Measurements from ENCODE around the gene RIPK3. TPM values are rescaled to one million over a fixed set of nuclear protein-coding genes. Genes with fewer than 3 reads are reported as not detected.

RIPK3 gene
- total RNA-seq, 1 donor from 2014 or later = 0.95 TPM

DNA sequence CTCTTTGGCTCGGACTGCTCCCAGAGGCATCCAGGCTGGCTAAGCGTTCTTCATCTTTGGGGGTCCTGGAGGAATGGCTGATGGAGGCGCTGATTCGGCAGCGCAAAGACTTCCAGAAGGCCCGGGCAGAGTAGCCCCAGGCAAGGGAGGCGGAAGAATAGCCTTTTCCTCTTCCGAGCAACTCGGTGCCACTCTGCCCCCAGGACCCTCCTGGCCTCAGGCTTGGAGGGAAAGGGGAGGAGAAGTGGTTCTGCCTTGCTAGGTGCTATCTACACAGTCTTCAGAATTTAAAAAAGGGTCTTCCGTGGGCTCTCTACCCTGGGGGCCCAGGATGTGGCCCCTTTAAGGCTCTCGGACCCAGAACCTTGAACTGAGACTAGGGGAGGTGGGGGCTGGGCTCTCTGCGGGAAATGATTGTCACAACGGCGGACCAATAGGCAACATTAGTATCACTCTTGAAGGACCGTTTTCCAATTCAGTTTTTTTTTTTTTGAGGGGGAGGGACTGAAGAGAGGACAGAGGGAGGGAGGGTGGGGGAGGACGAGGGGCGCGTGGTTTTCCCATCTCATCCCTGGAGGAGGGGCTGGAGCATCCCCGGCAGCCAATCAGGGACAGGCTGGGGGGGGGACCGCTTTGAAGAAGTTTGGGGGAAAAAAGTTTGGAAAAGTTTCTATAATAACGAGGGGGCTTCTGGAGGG lies 27.9 kb upstream of the RIPK3 start, which contains the start of gene NFATC4:
Gene NFATC4 (plus strand): TSS at position 671 of the 698 bp plus-strand sequence. CDS start 157 bp downstream, outside the sequence.
- peak within 1 kb of the TSS; percentile 97 for H3K9ac ChIP-seq (ENCODE audit: low read length)
- peaks cover 21% of the 10 kb centered on the region for H3K4me1 Mint-ChIP-seq (ENCODE audit: low read depth, unreplicated experiment)
- peak within 1 kb of the TSS; percentile 100 for H3K4me2 ChIP-seq (ENCODE audit: low read length)

DNA sequence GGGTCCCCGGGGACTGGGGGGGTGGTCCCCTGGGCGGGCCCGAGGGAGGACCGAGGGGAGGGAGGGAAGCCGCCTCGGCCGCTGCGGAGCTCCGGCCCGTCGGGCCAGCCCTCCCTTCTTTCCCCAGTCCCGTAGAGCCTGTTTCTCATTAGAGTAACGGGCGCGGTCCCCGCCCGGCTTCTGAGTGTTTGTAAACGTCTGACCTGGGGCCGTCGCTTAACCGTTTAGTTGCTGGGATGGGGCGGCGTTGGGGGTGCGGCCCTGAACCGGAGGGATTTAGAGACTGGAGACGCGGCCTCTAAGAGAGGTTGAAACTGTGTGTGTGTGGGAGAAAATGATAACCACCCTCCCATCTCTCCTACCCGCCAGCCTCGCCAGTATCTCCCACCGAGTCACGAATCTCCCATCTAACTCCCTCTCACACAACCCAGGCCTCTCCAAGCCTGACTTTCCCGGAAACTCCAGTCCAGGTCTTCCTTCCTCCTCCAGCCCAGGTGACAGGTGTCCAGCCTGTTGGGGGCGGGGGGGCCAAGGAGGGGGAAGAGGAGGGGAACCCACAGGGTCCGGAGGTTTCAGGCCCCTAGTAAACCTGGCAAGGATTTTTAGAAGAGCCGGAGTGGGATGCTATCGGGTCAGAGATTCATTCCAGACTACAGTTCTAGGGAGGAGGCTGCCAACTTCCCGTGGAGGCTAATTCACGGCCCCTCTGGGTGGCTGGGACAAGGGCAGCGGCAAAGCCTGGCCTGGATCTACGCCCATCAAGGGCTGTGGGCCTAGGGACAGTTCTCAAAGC lies 27.1 kb upstream of the RIPK3 start:
- no peaks in the 10 kb centered on the region for H3K9me3 ChIP-seq (ENCODE audit: insufficient read depth, low read depth, low read length)
- peak overlapping the region; percentile 41 for H3K4me3 ChIP-seq (ENCODE audit: insufficient read depth, low read depth, low read length)
- H3K4me1 ChIP-seq (ENCODE audit: insufficient read depth, low read length) = peaks cover 21% of the 10 kb centered on the region
- peaks cover 3% of the 10 kb centered on the region for H3K27me3 Mint-ChIP-seq (ENCODE audit: low read depth, unreplicated experiment)
- H3K27ac Mint-ChIP-seq (ENCODE audit: unreplicated experiment) = peak overlapping the region; percentile 97
- H2AFZ ChIP-seq (ENCODE audit: low read depth, low read length) = peak overlapping the region; percentile 53
- no peaks in the 10 kb centered on the region for H3K79me2 ChIP-seq (ENCODE audit: insufficient read depth, low read length)
- H3K9me3 Mint-ChIP-seq (ENCODE audit: unreplicated experiment) = no peaks in the 10 kb centered on the region
- H3K4me2 ChIP-seq (ENCODE audit: low read length) = peak overlapping the region; percentile 100
- peaks cover 21% of the 10 kb centered on the region for H3K4me1 Mint-ChIP-seq (ENCODE audit: low read depth, unreplicated experiment)
- H3K36me3 Mint-ChIP-seq (ENCODE audit: low read depth, unreplicated experiment) = peaks cover 3% of the 10 kb centered on the region
- peak overlapping the region; percentile 87 for H3K4me3 Mint-ChIP-seq (ENCODE audit: unreplicated experiment)
- no peak for FAIRE-seq
- peak overlapping the region; percentile 80 for H3K9ac ChIP-seq (ENCODE audit: low read length)
- TF ChIP-seq, protein P1, sequence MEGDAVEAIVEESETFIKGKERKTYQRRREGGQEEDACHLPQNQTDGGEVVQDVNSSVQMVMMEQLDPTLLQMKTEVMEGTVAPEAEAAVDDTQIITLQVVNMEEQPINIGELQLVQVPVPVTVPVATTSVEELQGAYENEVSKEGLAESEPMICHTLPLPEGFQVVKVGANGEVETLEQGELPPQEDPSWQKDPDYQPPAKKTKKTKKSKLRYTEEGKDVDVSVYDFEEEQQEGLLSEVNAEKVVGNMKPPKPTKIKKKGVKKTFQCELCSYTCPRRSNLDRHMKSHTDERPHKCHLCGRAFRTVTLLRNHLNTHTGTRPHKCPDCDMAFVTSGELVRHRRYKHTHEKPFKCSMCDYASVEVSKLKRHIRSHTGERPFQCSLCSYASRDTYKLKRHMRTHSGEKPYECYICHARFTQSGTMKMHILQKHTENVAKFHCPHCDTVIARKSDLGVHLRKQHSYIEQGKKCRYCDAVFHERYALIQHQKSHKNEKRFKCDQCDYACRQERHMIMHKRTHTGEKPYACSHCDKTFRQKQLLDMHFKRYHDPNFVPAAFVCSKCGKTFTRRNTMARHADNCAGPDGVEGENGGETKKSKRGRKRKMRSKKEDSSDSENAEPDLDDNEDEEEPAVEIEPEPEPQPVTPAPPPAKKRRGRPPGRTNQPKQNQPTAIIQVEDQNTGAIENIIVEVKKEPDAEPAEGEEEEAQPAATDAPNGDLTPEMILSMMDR (IDR thresholded peaks at IDR 0.05; ENCODE audit: insufficient read depth, low read depth, low read length) = no peak
- no peak for TF ChIP-seq EZH2 (IDR thresholded peaks at IDR 0.05; ENCODE audit: insufficient read depth, low read length)
- H3K27me3 ChIP-seq (ENCODE audit: insufficient read depth, low read length) = no peaks in the 10 kb centered on the region
- DNase-seq (ENCODE audit: low read depth) = peak; percentile 86
- peaks cover 7% of the 10 kb centered on the region for H4K20me1 ChIP-seq (ENCODE audit: insufficient read depth, low read length)
- H3K36me3 ChIP-seq (ENCODE audit: insufficient read depth, low read length) = no peaks in the 10 kb centered on the region
- H3K27ac ChIP-seq (ENCODE audit: low read depth, low read length) = peak overlapping the region; percentile 90

More for the DNA sequence above, 27.9 kb upstream of the RIPK3 start, which contains the start of gene NFATC4:
- no peak for TF ChIP-seq EZH2 (IDR thresholded peaks at IDR 0.05; ENCODE audit: insufficient read depth, low read length)
- TF ChIP-seq, protein P1 (IDR thresholded peaks at IDR 0.05; ENCODE audit: insufficient read depth, low read depth, low read length) = no peak
- no peaks in the 10 kb centered on the region for H3K9me3 ChIP-seq (ENCODE audit: insufficient read depth, low read depth, low read length)
- H3K27me3 Mint-ChIP-seq (ENCODE audit: low read depth, unreplicated experiment) = no peaks in the 10 kb centered on the region
- H3K27ac Mint-ChIP-seq (ENCODE audit: unreplicated experiment) = peak within 1 kb of the TSS; percentile 97
- no peaks in the 10 kb centered on the region for H3K27me3 ChIP-seq (ENCODE audit: insufficient read depth, low read length)
- peak within 1 kb of the TSS; percentile 65 for H2AFZ ChIP-seq (ENCODE audit: low read depth, low read length)
- peaks cover 21% of the 10 kb centered on the region for H3K4me1 ChIP-seq (ENCODE audit: insufficient read depth, low read length)
- peak within 1 kb of the TSS; percentile 87 for H3K4me3 Mint-ChIP-seq (ENCODE audit: unreplicated experiment)
- H3K36me3 ChIP-seq (ENCODE audit: insufficient read depth, low read length) = no peaks in the 10 kb centered on the region
- no peaks in the 10 kb centered on the region for H3K79me2 ChIP-seq (ENCODE audit: insufficient read depth, low read length)
- FAIRE-seq (no peak), DNase-seq (ENCODE audit: low read depth) (peak; percentile 88)
- peak within 1 kb of the TSS; percentile 84 for H3K4me3 ChIP-seq (ENCODE audit: insufficient read depth, low read depth, low read length)
- peaks cover 6% of the 10 kb centered on the region for H3K36me3 Mint-ChIP-seq (ENCODE audit: low read depth, unreplicated experiment)
- H4K20me1 ChIP-seq (ENCODE audit: insufficient read depth, low read length) = peaks cover 7% of the 10 kb centered on the region
- peak within 1 kb of the TSS; percentile 90 for H3K27ac ChIP-seq (ENCODE audit: low read depth, low read length)
- no peaks in the 10 kb centered on the region for H3K9me3 Mint-ChIP-seq (ENCODE audit: unreplicated experiment)

All from astrocyte (in vitro differentiated cells and primary cell).